NCI-H460 (cell line): ENCODE measurements around the gene SLC34A1. TPM values are rescaled to one million over a fixed set of nuclear protein-coding genes. Genes with fewer than 3 reads are reported as not detected.

Source experiments
- DNase-seq: peaks from one replicate; pipeline ENCODE4 v3.0.0-alpha.2; 2016; ENCODE audit warnings: low read depth; ENCODE audit errors: extremely low read depth
- total RNA-seq: library from RNA; depleted of rRNA; stranded (reverse); fragments of >200 nt; shearing (Covaris generic); gene quantifications from 2 replicates; pipeline ENCODE4 v1.2.3, GENCODE V29; 2014

Gene SLC34A1
- total RNA-seq, 1 experiment from 2014 or later: not detected

GRCh38 chr5:177429248-177430040 is 45.2 kb downstream of the SLC34A1 start:
- no peak for DNase-seq

GRCh38 chr5:177430140-177430951 is 46.1 kb downstream of the SLC34A1 start:
- DNase-seq: no peak

GRCh38 chr5:177430972-177431316 is 46.7 kb downstream of the SLC34A1 start:
- DNase-seq: no peak

- no peak for DNase-seq
Observed at GRCh38 chr5:177431317-177432142, 47.3 kb downstream of the SLC34A1 start.

GRCh38 chr5:177432143-177432838 is 48.1 kb downstream of the SLC34A1 start:
- no peak for DNase-seq

GRCh38 chr5:177432839-177433657 is 48.8 kb downstream of the SLC34A1 start:
- DNase-seq: no peak

GRCh38 chr5:177433658-177434217 is 49.5 kb downstream of the SLC34A1 start:
- DNase-seq: no peak

GRCh38 chr5:177434437-177434836 is 50.2 kb downstream of the SLC34A1 start:
- no peak for DNase-seq

GRCh38 chr5:177434942-177435738 is 50.9 kb downstream of the SLC34A1 start:
- DNase-seq: no peak

GRCh38 chr5:177435847-177436536 is 51.8 kb downstream of the SLC34A1 start:
- DNase-seq: no peak

- DNase-seq: no peak
Observed at GRCh38 chr5:177437623-177438022, 53.4 kb downstream of the SLC34A1 start.

- no peak for DNase-seq
Observed at GRCh38 chr5:177438468-177438867, 54.2 kb downstream of the SLC34A1 start.

- no peak for DNase-seq
Observed at GRCh38 chr5:177439518-177440053, 55.4 kb downstream of the SLC34A1 start.

- DNase-seq: no peak
Observed at GRCh38 chr5:177440211-177440989, 56.2 kb downstream of the SLC34A1 start.

- no peak for DNase-seq
Observed at GRCh38 chr5:177440990-177441780, 57.0 kb downstream of the SLC34A1 start.
